Measurements from ENCODE around the gene WDR1. TPM values are rescaled to one million over a fixed set of nuclear protein-coding genes. Genes with fewer than 3 reads are reported as not detected.

The WDR1 gene
- polyA plus RNA-seq, 2 of the 4 experiments (the other 2 are of a cell fraction), result 251 to 326 TPM

DNA sequence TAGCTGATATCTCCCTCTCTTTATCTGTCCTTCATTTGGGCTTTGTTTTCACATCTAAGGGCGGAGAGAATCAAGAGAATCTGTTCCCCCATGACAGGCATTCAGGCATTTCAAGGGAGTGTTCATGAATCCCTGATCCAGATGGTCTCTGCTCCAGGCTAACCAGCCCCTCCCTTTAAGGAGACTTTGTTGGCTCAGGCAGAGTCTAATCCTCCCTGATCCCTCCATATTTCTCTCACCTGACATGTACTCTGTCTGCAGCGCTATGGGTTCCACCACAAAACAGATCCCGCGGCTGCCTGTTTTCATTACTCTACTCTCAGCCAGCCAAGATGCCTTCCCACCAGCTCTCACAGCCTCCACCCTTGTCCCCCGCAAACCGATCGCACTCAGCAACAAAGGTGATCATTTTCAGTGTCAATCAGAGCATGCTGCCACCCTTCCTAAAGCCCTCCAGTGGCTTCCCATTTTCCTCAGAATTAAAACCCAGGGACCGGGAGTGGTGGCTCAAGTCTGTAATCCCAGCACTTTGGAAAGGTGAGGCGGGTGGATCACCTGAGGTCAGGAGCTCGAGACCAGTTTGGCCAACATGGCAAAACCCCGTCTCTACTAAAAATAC lies 65.0 kb downstream of the WDR1 start:
- CTCF ChIA-PET, result no interaction called here
- FAIRE-seq (no peak), DNase-seq (ENCODE audit: low read depth in 1 of 2, low spot score in 1 of 2) (no peak), ATAC-seq (no peak)
- H3K4me2 ChIP-seq, result no peak overlapping the region
- no peak overlapping the region for H3K4me3 ChIP-seq
- WGBS (ENCODE audit: missing lambda C conversion rate), result 71% methylated on average over 9 of the region's 11 CpGs
- no peaks in the 10 kb centered on the region for H3K4me1 ChIP-seq
- TF ChIP-seq, protein P1, sequence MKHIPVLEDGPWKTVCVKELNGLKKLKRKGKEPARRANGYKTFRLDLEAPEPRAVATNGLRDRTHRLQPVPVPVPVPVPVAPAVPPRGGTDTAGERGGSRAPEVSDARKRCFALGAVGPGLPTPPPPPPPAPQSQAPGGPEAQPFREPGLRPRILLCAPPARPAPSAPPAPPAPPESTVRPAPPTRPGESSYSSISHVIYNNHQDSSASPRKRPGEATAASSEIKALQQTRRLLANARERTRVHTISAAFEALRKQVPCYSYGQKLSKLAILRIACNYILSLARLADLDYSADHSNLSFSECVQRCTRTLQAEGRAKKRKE (CRISPR knock-in tag; IDR thresholded peaks at IDR 0.05; ENCODE audit: low read depth), result no peak
- TF ChIP-seq MYC (IDR thresholded peaks at IDR 0.05; ENCODE audit: borderline replicate concordance, low read length) (no peak), EHF (CRISPR knock-in tag; IDR thresholded peaks at IDR 0.05) (no peak), JUNB (IDR thresholded peaks at IDR 0.05) (no peak), MAZ (IDR thresholded peaks at IDR 0.05; ENCODE audit: borderline replicate concordance, low read depth, low read length) (no peak), HES2 (IDR thresholded peaks at IDR 0.05) (no peak), CBX2 (IDR thresholded peaks at IDR 0.05; ENCODE audit: borderline replicate concordance, low read depth) (no peak), HDAC2 (IDR thresholded peaks at IDR 0.05) (no peak), ZFP36 (IDR thresholded peaks at IDR 0.05; ENCODE audit: borderline replicate concordance, partially characterized antibody) (no peak), TFCP2L1 (CRISPR knock-in tag; IDR thresholded peaks at IDR 0.05) (no peak), ZSCAN20 (CRISPR knock-in tag; IDR thresholded peaks at IDR 0.05) (no peak), PHF8 (IDR thresholded peaks at IDR 0.05; ENCODE audit: borderline replicate concordance, low read depth) (no peak), CBX8 (IDR thresholded peaks at IDR 0.05) (no peak), RFX5 (IDR thresholded peaks at IDR 0.05) (no peak), FOSL2 (IDR thresholded peaks at IDR 0.05) (no peak), FOSL2 (CRISPR knock-in tag; IDR thresholded peaks at IDR 0.05) (no peak), CHD4 (IDR thresholded peaks at IDR 0.05; ENCODE audit: borderline replicate concordance) (no peak), FOXS1 (CRISPR knock-in tag; IDR thresholded peaks at IDR 0.05) (no peak), HOXA7 (CRISPR knock-in tag; IDR thresholded peaks at IDR 0.05) (no peak), GATA3 (IDR thresholded peaks at IDR 0.05; ENCODE audit: borderline replicate concordance) (no peak), RNF2 (IDR thresholded peaks at IDR 0.05; ENCODE audit: borderline replicate concordance, low read depth) (no peak)
- no peak overlapping the region for H3K27ac ChIP-seq
- POLR2A ChIA-PET, result no interaction called here
- H3K9me3 ChIP-seq, result no peaks in the 10 kb centered on the region

DNA sequence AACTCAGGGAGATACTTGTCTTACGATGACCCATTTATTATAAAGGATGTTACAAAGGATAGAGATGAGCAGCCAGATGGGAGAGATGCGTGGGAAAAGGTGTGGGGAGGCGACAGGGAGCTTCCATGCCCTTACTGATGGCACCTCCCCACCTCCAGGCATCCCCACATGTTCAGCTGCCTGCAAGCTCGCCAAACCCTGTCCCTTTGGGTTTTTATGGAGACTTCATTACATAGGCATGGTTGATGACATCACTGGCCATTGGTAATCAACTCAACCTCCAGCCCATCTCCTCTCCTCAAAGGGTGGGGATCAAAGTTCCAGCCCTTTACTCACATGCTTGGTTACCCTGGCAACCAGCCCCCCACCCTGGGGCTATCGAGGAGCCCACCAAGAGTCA lies 65.9 kb downstream of the WDR1 start:
- DNase-seq (ENCODE audit: low read depth in 1 of 2, low spot score in 1 of 2) (no peak), ATAC-seq (no peak), FAIRE-seq (no peak)
- ChIA-PET POLR2A (no interaction called here), CTCF (no interaction called here)
- no peak overlapping the region for H3K27ac ChIP-seq
- WGBS (ENCODE audit: missing lambda C conversion rate), result 51% methylated on average over 5 of the region's 5 CpGs
- no peak overlapping the region for H3K4me2 ChIP-seq
- no peak overlapping the region for H3K4me3 ChIP-seq
- H3K4me1 ChIP-seq, result peaks cover 5% of the 10 kb centered on the region; the same call in 2 of the 3 replicates
- no peaks in the 10 kb centered on the region for H3K9me3 ChIP-seq
- TF ChIP-seq KDM1A (IDR thresholded peaks at IDR 0.05; ENCODE audit: low read depth), result no peak
- TF ChIP-seq CBX8 (IDR thresholded peaks at IDR 0.05), result no peak
- no peak for TF ChIP-seq CBX2 (IDR thresholded peaks at IDR 0.05; ENCODE audit: borderline replicate concordance, low read depth)
- TF ChIP-seq, protein P2, sequence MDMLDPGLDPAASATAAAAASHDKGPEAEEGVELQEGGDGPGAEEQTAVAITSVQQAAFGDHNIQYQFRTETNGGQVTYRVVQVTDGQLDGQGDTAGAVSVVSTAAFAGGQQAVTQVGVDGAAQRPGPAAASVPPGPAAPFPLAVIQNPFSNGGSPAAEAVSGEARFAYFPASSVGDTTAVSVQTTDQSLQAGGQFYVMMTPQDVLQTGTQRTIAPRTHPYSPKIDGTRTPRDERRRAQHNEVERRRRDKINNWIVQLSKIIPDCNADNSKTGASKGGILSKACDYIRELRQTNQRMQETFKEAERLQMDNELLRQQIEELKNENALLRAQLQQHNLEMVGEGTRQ (IDR thresholded peaks at IDR 0.05), result no peak
- no peak for TF ChIP-seq EP300 (IDR thresholded peaks at IDR 0.05)
- TF ChIP-seq SMC3 (IDR thresholded peaks at IDR 0.05), result no peak
- TF ChIP-seq KDM5A (IDR thresholded peaks at IDR 0.05), result no peak
- TF ChIP-seq SREBF2 (IDR thresholded peaks at IDR 0.05), result no peak
- TF ChIP-seq GATA3 (IDR thresholded peaks at IDR 0.05; ENCODE audit: borderline replicate concordance), result no peak
- TF ChIP-seq NFE2L2 (conservative IDR thresholded peaks at IDR 0.05; ENCODE audit: low read length), result no peak
- TF ChIP-seq ESRRA (IDR thresholded peaks at IDR 0.05; ENCODE audit: borderline replicate concordance, low read length), result no peak
- TF ChIP-seq POLR2AphosphoS2 (conservative IDR thresholded peaks at IDR 0.05; ENCODE audit: low read length), result no peak
- no peak for TF ChIP-seq TFCP2L1 (CRISPR knock-in tag; IDR thresholded peaks at IDR 0.05)
- TF ChIP-seq NPAS2 (CRISPR knock-in tag; IDR thresholded peaks at IDR 0.05; ENCODE audit: borderline replicate concordance), result no peak
- TF ChIP-seq, protein P3, sequence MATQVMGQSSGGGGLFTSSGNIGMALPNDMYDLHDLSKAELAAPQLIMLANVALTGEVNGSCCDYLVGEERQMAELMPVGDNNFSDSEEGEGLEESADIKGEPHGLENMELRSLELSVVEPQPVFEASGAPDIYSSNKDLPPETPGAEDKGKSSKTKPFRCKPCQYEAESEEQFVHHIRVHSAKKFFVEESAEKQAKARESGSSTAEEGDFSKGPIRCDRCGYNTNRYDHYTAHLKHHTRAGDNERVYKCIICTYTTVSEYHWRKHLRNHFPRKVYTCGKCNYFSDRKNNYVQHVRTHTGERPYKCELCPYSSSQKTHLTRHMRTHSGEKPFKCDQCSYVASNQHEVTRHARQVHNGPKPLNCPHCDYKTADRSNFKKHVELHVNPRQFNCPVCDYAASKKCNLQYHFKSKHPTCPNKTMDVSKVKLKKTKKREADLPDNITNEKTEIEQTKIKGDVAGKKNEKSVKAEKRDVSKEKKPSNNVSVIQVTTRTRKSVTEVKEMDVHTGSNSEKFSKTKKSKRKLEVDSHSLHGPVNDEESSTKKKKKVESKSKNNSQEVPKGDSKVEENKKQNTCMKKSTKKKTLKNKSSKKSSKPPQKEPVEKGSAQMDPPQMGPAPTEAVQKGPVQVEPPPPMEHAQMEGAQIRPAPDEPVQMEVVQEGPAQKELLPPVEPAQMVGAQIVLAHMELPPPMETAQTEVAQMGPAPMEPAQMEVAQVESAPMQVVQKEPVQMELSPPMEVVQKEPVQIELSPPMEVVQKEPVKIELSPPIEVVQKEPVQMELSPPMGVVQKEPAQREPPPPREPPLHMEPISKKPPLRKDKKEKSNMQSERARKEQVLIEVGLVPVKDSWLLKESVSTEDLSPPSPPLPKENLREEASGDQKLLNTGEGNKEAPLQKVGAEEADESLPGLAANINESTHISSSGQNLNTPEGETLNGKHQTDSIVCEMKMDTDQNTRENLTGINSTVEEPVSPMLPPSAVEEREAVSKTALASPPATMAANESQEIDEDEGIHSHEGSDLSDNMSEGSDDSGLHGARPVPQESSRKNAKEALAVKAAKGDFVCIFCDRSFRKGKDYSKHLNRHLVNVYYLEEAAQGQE (IDR thresholded peaks at IDR 0.05), result no peak
- no peak for TF ChIP-seq JUN (IDR thresholded peaks at IDR 0.05)
- TF ChIP-seq RARB (CRISPR knock-in tag; IDR thresholded peaks at IDR 0.05), result no peak
- no peak for TF ChIP-seq FOXS1 (CRISPR knock-in tag; IDR thresholded peaks at IDR 0.05)
- no peak for TF ChIP-seq PHF8 (IDR thresholded peaks at IDR 0.05; ENCODE audit: borderline replicate concordance, low read depth)
